Loucy (cell line): ENCODE data around the gene NCAPD3.

Source experiments
- H2AFZ ChIP-seq: fragments of 200-600 bp; sonication (generic); 2 replicates; pipeline ENCODE4 v1.6.0; 2016; ENCODE audit warnings: antibody characterized with exemption, mild to moderate bottlenecking, low read length, moderate library complexity
- H3F3A ChIP-seq: fragments of 200-600 bp; 2 replicates; pipeline ENCODE4 v1.6.0; 2016; ENCODE audit warnings: antibody characterized with exemption, low read depth, mild to moderate bottlenecking
- H3K27me3 ChIP-seq: fragments of 200-600 bp; sonication (generic); 2 replicates; pipeline ENCODE4 v1.6.1; 2014; ENCODE audit warnings: low read length, mild to moderate bottlenecking; ENCODE audit not compliant: insufficient read depth, poor library complexity, severe bottlenecking
- H3K36me3 ChIP-seq: fragments of 200-600 bp; sonication (generic); 2 replicates; pipeline ENCODE4 v1.6.1; 2016; ENCODE audit warnings: low read length; ENCODE audit not compliant: insufficient read depth
- H3K4me1 ChIP-seq: fragments of 200-600 bp; sonication (generic); 2 replicates; pipeline ENCODE4 v1.5.1; 2014; ENCODE audit warnings: low read length, mild to moderate bottlenecking; ENCODE audit not compliant: insufficient read depth, poor library complexity, severe bottlenecking
- H3K4me2 ChIP-seq: fragments of 200-600 bp; sonication (generic); 2 replicates; pipeline ENCODE4 v1.6.0; 2014; ENCODE audit warnings: antibody characterized with exemption, low read length, low read depth, mild to moderate bottlenecking; ENCODE audit not compliant: poor library complexity, severe bottlenecking
- H3K4me3 ChIP-seq: fragments of 200-600 bp; sonication (generic); 2 replicates; pipeline ENCODE4 v1.5.1; 2014; ENCODE audit warnings: low read length, mild to moderate bottlenecking, mixed read lengths; ENCODE audit not compliant: poor library complexity, severe bottlenecking
- H3K79me2 ChIP-seq: fragments of 200-600 bp; sonication (generic); 2 replicates; pipeline ENCODE4 v1.6.1; 2014; ENCODE audit warnings: low read length; ENCODE audit not compliant: insufficient read depth
- H3K9ac ChIP-seq: fragments of 200-600 bp; sonication (generic); 2 replicates; pipeline ENCODE4 v1.6.0; 2014; ENCODE audit warnings: mild to moderate bottlenecking, low read depth, low read length, moderate library complexity; ENCODE audit not compliant: poor library complexity, severe bottlenecking
- H3K9me2 ChIP-seq: fragments of 200-600 bp; sonication (generic); replicated peaks from 2 replicates; pipeline ENCODE4 v1.6.1; 2016; ENCODE audit warnings: low read depth, low read length, mixed read lengths
- H3K9me3 ChIP-seq: fragments of 200-600 bp; sonication (generic); 2 replicates; pipeline ENCODE4 v1.6.1; 2014; ENCODE audit warnings: mild to moderate bottlenecking, antibody characterized with exemption, low read length, low read depth; ENCODE audit not compliant: insufficient read depth
- H4K20me1 ChIP-seq: fragments of 200-600 bp; sonication (generic); 2 replicates; pipeline ENCODE4 v1.6.0; 2014; ENCODE audit warnings: antibody characterized with exemption, low read length, mild to moderate bottlenecking; ENCODE audit not compliant: insufficient read depth, poor library complexity, severe bottlenecking
- EZH2phosphoT487 ChIP-seq: fragments of 200-600 bp; IDR thresholded peaks from 2 replicates; pipeline ENCODE4 v1.6.1; 2018; ENCODE audit warnings: antibody characterized with exemption, mild to moderate bottlenecking, moderate library complexity, borderline replicate concordance
- TF ChIP-seq, protein P1 (sequence below): fragments of 200-600 bp; sonication (generic); conservative IDR thresholded peaks from 2 replicates; pipeline ENCODE4 v1.5.1; 2014; ENCODE audit warnings: mild to moderate bottlenecking, antibody characterized with exemption, low read length

Gene NCAPD3

GRCh38 chr11:134226806-134227325 lies 3.1 kb upstream of the NCAPD3 start:
- TF ChIP-seq, protein P1, sequence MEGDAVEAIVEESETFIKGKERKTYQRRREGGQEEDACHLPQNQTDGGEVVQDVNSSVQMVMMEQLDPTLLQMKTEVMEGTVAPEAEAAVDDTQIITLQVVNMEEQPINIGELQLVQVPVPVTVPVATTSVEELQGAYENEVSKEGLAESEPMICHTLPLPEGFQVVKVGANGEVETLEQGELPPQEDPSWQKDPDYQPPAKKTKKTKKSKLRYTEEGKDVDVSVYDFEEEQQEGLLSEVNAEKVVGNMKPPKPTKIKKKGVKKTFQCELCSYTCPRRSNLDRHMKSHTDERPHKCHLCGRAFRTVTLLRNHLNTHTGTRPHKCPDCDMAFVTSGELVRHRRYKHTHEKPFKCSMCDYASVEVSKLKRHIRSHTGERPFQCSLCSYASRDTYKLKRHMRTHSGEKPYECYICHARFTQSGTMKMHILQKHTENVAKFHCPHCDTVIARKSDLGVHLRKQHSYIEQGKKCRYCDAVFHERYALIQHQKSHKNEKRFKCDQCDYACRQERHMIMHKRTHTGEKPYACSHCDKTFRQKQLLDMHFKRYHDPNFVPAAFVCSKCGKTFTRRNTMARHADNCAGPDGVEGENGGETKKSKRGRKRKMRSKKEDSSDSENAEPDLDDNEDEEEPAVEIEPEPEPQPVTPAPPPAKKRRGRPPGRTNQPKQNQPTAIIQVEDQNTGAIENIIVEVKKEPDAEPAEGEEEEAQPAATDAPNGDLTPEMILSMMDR = no peak
- TF ChIP-seq EZH2phosphoT487 = no peak
- no peaks in the 10 kb centered on the region for H3K9me3 ChIP-seq
- H3K4me3 ChIP-seq = peak overlapping the region; percentile 82
- H3K9me2 ChIP-seq = no peaks in the 10 kb centered on the region
- no peaks in the 10 kb centered on the region for H3K36me3 ChIP-seq
- peak overlapping the region; percentile 82 for H3K9ac ChIP-seq
- H2AFZ ChIP-seq = no peak overlapping the region
- H3K4me2 ChIP-seq = peak overlapping the region; percentile 88
- H3K79me2 ChIP-seq = peaks cover 82% of the 10 kb centered on the region
- no peaks in the 10 kb centered on the region for H3K27me3 ChIP-seq
- H4K20me1 ChIP-seq = peaks cover 36% of the 10 kb centered on the region
- no peaks in the 10 kb centered on the region for H3F3A ChIP-seq
- H3K4me1 ChIP-seq = peaks cover 70% of the 10 kb centered on the region

GRCh38 chr11:134224710-134225664 lies 1.2 kb upstream of the NCAPD3 start:
- Histone ChIP-seq H3K9ac (peak overlapping the region; percentile 82), H3K4me1 (peaks cover 71% of the 10 kb centered on the region), H3K4me3 (peak overlapping the region; percentile 82), H3F3A (no peaks in the 10 kb centered on the region), H3K9me3 (no peaks in the 10 kb centered on the region), H3K79me2 (peaks cover 82% of the 10 kb centered on the region), H4K20me1 (peaks cover 34% of the 10 kb centered on the region), H2AFZ (peak overlapping the region; percentile 28; the same call in 1 of the 2 replicates), H3K4me2 (peak overlapping the region; percentile 88), H3K27me3 (no peaks in the 10 kb centered on the region), H3K36me3 (no peaks in the 10 kb centered on the region), H3K9me2 (no peaks in the 10 kb centered on the region)
- TF ChIP-seq, protein P1 = no peak
- TF ChIP-seq EZH2phosphoT487 = no peak

- peak overlapping the region; percentile 82 for H3K9ac ChIP-seq
These were observed 646 bp downstream of the NCAPD3 start for GRCh38 chr11:134223121-134223520.

More at GRCh38 chr11:134223121-134223520, 646 bp downstream of the NCAPD3 start:
- H3K27me3 ChIP-seq = no peaks in the 10 kb centered on the region
- no peaks in the 10 kb centered on the region for H3F3A ChIP-seq
- H2AFZ ChIP-seq = peak overlapping the region; percentile 21; the same call in 1 of the 2 replicates
- no peak for TF ChIP-seq EZH2phosphoT487
- TF ChIP-seq, protein P1 = no peak
- H3K9me3 ChIP-seq = no peaks in the 10 kb centered on the region
- peaks cover 7% of the 10 kb centered on the region; the same call in 1 of the 2 replicates for H3K36me3 ChIP-seq
- H3K4me3 ChIP-seq = peak overlapping the region; percentile 82
- H3K9me2 ChIP-seq = no peaks in the 10 kb centered on the region
- H4K20me1 ChIP-seq = peaks cover 30% of the 10 kb centered on the region
- peaks cover 88% of the 10 kb centered on the region for H3K79me2 ChIP-seq
- H3K4me1 ChIP-seq = peaks cover 71% of the 10 kb centered on the region
- peak overlapping the region; percentile 96 for H3K4me2 ChIP-seq
